Stimulated activated CD8-positive, alpha-beta memory T cell treated with anti-CD3 and anti-CD28 coated beads, Interleukin-4, amount 100 ng/mL, for 4 hours (primary cell): ENCODE measurements around the gene CHAF1A.

Experiments
- DNase-seq, 2 donors: peaks; one replicate each; pipeline ENCODE4 v3.0.0-alpha.2; 2020; ENCODE audit warnings: low read depth in 2 of 2, low spot score in 1 of 2

The CHAF1A gene

DNA sequence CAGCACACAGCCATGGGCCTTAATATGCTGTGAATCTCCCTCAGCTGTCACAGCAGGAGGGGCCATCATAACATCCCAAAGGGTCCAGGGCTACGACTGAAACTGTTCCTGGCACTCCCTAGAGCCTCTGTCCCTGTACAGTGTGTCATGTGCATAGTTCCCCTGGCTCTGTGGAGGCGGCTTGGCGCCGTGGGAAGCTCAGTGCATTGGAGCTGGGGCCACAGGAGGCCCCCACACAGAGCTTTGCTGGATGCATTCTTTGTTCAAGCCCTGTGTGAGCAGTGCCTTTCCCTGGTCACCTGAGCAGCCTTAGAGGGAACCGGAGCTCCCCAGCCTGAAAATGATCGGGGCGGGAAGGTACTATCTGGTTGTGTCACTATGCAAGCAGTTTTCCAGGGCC lies 33.8 kb downstream of the CHAF1A start:
- no peak for DNase-seq

GRCh38 chr19:4437103-4437502 lies 34.7 kb downstream of the CHAF1A start:
- no peak for DNase-seq

DNA sequence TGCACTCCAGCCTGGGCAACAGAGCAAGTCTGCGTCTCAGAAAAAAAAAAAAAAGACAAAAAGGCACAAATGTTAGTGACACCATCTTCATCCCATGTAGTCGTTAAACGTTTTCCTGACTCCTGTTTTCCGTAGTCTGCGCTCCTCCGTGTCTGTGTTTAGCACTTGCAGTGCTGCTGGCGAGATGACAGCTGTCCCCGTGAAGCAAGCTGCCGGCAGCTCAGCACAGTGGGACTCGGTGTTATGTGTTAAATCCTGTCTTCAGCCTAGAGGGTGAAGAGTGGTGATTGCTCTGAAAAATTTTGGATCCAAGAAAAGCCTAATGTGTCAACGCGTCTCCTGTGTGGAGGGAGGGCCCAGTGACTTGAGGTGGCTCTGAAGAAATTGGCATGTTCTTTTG lies 36.8 kb downstream of the CHAF1A start:
- DNase-seq = no peak

GRCh38 chr19:4441994-4442818 lies 39.8 kb downstream of the CHAF1A start:
- DNase-seq = no peak

GRCh38 chr19:4442819-4443146 lies 40.3 kb downstream of the CHAF1A start:
- no peak for DNase-seq

- DNase-seq = no peak
These were observed 40.7 kb downstream of the CHAF1A start for GRCh38 chr19:4443188-4443587.

GRCh38 chr19:4443966-4444764 lies 41.7 kb downstream of the CHAF1A start:
- no peak for DNase-seq

GRCh38 chr19:4444765-4445741 lies 42.6 kb downstream of the CHAF1A start:
- DNase-seq = no peak

DNA sequence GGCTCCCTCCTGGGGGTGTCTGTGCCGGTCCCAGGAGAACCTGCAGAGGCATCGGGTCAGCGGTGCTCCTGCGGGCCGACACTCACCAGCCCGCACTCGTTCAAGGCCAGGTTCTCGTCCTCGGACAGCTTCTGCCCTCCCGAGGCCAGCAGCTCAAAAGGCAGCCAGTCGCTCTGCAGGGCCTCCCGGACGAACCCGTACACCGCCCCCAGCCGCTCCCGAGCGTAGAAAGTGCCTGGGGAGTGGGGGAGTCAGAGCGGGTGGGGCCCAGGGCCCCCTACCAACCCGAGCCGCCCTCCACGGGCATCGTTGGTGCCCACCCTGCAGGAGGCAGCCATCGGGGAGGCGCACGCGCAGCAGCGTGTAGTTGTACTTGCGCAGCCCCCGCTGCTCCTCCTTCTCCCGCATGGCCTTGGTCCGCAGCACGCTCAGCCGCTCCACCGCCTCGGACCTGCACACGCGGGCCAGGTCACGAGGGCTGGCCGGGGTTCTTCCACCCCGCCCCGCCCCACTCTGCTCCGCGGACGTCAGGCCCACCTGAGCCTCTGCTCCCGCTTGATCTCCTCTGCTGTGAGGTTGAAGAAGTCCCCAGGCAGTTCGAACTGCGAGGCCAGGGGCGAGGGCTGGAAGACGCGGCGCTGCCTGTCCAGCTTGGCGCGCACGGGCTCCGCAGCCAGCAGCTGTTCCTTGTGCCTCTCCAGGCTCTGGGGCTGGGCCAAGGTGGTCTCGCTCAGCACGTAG lies 43.7 kb downstream of the CHAF1A start:
- no peak for DNase-seq

GRCh38 chr19:4446704-4447200 lies 44.3 kb downstream of the CHAF1A start:
- no peak for DNase-seq

DNA sequence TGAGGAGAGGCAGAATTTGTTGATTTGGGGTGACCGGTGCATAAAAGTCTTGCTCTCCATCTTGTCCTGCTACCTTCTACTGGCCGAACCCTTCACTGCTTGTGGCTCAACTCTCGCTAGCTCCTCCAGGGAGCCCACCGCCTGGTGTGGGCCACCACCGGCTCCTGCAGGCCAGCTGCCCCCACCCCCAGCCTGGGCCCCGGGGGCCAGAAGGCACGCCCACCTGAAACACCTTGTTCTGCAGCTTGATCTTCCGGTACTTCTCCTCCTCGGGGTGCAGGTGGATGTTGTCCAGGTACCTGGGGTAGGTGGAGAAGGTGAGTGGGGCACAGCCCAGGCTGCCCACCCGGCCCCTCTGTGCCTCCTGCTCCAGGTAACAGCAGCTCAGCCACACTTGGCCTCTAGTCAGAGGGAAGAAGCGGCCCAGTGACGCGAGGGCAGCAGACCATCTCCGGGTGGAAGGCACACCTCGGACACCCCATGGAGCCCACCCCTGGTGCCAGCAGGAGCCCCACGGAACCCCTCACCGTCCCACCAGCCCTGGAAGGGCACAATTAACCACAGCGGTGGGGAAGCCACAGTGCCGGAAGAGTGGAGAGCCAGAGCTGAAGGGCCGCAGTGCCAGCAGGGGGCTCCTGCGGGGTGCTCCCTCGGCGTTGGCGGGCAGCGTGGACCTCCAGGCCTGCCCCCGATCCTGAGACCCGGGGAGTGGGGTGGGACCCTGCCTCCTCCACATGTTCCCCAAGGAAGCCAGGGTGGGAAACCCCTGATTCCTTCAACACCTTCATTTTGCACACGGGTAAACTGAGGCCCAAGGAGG lies 45.1 kb downstream of the CHAF1A start:
- DNase-seq = no peak

DNA sequence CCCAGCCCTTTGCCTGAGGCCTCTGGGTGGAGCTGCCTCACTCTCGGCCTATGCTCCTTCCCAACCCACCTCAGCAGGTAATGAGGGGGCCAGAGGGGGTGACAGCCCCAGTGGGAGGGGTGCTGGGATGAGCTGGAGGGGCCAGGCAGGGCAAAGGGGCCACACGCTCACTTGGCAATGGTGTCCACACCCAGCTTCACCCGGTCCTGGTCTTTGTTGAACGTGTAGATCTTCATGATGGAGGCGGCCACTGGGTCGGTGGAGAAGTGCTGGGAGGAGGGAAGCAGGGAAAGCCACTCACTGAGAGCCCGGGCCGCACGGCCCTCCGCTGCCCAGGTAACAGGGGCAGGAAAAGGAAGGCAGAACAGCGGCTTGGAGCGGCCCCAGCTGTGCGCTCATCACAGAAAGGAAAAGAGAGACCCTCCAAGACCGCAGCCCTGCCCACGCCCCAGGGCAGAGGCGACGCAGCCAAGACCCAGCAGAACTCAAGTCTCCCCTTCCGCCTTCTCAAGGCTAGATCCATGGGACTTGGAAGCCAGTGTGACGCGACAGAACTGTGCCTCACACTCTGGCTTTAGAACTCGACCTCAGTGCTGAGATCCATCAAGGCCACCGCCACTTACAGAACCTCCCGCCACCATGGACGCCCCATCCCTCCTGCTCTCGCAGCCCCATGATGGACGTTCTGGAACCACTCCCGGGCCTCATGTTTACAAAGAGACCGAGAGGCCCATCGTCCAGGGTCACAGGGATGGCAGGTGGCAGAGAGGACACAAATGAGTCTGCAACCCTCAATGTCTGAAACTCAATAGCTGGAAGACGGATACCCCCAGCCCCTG lies 45.9 kb downstream of the CHAF1A start:
- DNase-seq = no peak

DNA sequence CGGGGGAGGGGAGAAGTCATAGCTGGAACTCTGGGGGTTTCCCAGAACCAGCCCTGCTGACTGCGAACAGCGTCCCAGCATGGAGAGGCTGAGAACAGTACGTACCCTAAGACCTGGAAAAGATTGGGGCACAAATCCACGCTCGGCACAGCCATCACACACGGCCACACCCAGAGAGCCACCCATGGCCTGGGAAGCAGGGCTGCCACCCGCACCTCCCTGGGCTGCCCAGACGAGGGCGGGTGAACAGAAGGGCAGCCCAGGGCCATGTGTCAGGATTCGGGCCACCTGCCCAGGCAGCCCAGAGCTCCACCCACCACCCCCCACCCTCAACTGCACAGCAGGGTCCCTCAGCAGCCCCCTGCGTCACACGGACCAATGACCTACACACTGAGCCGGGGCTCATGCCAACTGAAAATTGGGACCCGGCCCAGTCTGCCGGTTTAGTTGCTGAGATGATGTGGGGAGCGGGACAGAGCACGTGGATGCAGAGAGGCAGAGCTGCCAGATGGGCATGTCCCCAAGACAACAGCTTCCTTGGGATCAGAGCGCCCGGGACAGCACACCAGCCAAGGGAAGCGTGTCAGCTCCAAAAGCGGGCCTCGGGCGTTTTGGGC lies 46.7 kb downstream of the CHAF1A start:
- no peak for DNase-seq

DNA sequence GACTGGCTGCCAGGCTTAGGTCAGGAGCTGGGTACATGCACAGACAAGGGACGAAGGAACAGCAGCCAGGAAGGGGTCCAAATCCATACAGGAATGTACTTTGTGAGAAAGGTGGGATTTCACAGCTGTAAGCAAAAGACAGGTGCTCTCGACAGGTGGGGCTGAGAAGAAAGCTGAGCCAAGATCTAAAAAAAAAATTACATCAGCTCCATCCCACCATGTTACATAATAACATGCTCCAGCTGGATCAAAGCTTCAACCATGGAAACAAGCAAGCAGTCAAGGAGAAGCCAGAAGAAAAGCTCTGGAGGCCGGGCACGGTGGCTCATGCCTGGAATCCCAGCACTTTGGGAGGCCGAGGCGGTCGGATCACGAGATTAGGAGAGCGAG lies 47.2 kb downstream of the CHAF1A start:
- no peak for DNase-seq

GRCh38 chr19:4452230-4452990 lies 50.0 kb downstream of the CHAF1A start:
- no peak for DNase-seq

DNA sequence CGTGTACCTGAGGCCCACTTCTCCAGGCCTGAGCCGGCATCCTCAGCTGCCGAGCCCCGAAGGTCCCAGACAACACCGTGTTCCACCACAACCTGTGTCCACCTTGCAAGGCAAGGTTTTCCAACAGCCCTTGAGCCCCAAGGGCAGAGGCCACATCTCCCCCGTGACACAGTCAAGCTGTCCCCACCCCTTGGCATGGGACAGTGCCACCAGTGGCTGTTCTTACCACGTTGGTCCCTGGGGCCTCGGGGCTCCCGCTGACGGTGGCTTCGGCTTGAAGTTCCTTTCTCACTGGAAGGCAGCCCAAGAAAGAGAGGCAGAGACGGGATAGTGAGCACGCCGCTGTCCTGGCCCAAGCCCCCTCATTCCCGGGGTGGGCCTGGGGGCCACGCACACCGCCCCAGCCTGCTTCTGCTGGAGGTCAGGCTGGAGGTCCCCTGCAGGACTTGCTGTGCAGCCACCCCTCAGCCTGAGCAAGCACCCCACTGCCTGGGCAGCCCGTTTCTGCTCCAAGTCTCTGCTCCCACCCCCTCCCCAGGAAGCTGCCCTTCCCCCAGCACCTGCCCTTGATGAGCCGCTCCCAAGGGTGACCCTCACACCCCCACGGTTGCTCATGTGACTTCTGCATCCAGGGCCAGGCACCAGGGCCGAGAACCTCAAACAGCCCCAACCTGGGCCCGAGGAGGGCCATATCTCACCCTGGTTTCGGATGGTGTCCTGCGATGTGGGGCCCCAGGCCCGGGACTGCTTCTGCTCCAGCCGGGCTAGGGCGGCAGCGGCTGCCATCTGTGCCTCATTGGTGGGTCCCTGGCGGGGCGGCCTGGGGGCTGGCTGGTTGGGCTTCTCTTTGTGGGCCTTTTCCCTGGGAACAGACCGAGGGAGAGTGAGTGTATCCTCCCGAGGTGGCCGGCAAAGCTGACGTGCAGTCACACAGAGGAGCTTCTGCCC lies 51.1 kb downstream of the CHAF1A start:
- DNase-seq = no peak
